ENCODE data around the gene COL11A1.

- TF ChIP-seq JUN (IDR thresholded peaks at IDR 0.05) (no peak), CTCF (IDR thresholded peaks at IDR 0.05) (no peak), EP300 (IDR thresholded peaks at IDR 0.05) (no peak), SMC3 (IDR thresholded peaks at IDR 0.05) (no peak), CHD2 (IDR thresholded peaks at IDR 0.05; ENCODE audit: low read length, partially characterized antibody) (no peak), TP53 (CRISPR knock-in tag; IDR thresholded peaks at IDR 0.05) (no peak)
Observed at GRCh38 chr1:102842606-102843005, 265.7 kb downstream of the COL11A1 start.
